ENCODE measurements around the gene SCYL3. TPM values are rescaled to one million over a fixed set of nuclear protein-coding genes. Genes with fewer than 3 reads are reported as not detected.

The SCYL3 gene
- total and polyA plus RNA-seq, 2 experiments from 2014 or later = 2.2 to 6.8 TPM

GRCh38 chr1:169879034-169879840 is 14.5 kb downstream of the SCYL3 start:
- H3K36me3 Mint-ChIP-seq (ENCODE audit: low read depth) = peaks cover 41% of the 10 kb centered on the region
- Histone ChIP-seq H4K20me1 (replicated peaks; ENCODE audit: insufficient read depth) (no peaks in the 10 kb centered on the region), H3K79me2 (replicated peaks; ENCODE audit: insufficient read depth) (0 out of 2 replicates have a peak, but pooled peaks cover 4% of the 10 kb centered on the region), H3K4me3 (no peak overlapping the region), H2AFZ (no peak overlapping the region), H3K27ac (ENCODE audit: low read depth) (no peak overlapping the region), H3K4me1 (ENCODE audit: insufficient read depth) (no peaks in the 10 kb centered on the region), H3K36me3 (ENCODE audit: insufficient read depth) (peaks cover 5% of the 10 kb centered on the region; the same call in 1 of the 2 replicates), H3K4me2 (no peak overlapping the region), H3K9me2 (ENCODE audit: insufficient read depth) (no peaks in the 10 kb centered on the region), H3K27me3 (ENCODE audit: insufficient read depth) (no peaks in the 10 kb centered on the region), H3F3A (replicated peaks; ENCODE audit: low read depth) (no peaks in the 10 kb centered on the region)
- DNase-seq (ENCODE audit: low spot score) (no peak), ATAC-seq (no peak)
- no peak overlapping the region for H3K4me3 Mint-ChIP-seq
- no peaks in the 10 kb centered on the region for H3K4me1 Mint-ChIP-seq
- H3K27me3 Mint-ChIP-seq (ENCODE audit: insufficient read depth, low read depth, poor library complexity) = peaks cover 1% of the 10 kb centered on the region
- H3K27ac Mint-ChIP-seq = no peak overlapping the region
- H3K9me3 Mint-ChIP-seq = no peaks in the 10 kb centered on the region
- TF ChIP-seq EZH2phosphoT487 (IDR thresholded peaks at IDR 0.05; ENCODE audit: unreplicated experiment) (no peak), CTCF (conservative IDR thresholded peaks at IDR 0.05; ENCODE audit: low read depth in 2 of 2) (no peak), NANOG (IDR thresholded peaks at IDR 0.05; ENCODE audit: borderline replicate concordance) (no peak), ZNF331 (CRISPR knock-in tag; IDR thresholded peaks at IDR 0.05; ENCODE audit: low read depth) (no peak), POLR2AphosphoS5 (IDR thresholded peaks at IDR 0.05; ENCODE audit: low read depth) (no peak), CREB1 (CRISPR knock-in tag; IDR thresholded peaks at IDR 0.05; ENCODE audit: low read depth) (no peak), ZNF114 (CRISPR knock-in tag; IDR thresholded peaks at IDR 0.05) (no peak)
- TF ChIP-seq, protein P1, sequence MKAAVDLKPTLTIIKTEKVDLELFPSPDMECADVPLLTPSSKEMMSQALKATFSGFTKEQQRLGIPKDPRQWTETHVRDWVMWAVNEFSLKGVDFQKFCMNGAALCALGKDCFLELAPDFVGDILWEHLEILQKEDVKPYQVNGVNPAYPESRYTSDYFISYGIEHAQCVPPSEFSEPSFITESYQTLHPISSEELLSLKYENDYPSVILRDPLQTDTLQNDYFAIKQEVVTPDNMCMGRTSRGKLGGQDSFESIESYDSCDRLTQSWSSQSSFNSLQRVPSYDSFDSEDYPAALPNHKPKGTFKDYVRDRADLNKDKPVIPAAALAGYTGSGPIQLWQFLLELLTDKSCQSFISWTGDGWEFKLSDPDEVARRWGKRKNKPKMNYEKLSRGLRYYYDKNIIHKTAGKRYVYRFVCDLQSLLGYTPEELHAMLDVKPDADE (IDR thresholded peaks at IDR 0.05) = no peak

DNA sequence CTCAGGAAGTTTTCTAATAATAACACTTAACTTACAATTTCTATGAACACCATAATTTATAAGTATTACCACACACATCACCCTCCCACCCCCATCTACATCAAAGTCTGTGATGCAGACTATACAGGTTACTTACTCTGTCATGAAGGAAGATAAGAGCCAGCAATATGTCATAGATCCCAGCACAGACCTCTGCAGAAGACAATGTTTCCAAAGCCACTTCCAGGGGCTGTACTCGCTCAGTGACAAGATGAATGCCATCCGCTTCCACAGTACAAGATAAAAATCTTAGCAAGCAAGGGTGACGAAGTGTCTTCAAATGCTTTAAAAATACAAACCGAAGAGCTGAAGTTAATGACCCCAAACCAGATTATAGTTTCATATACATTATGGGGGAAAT is 15.2 kb downstream of the SCYL3 start:
- Mint-ChIP-seq H3K4me1 (no peaks in the 10 kb centered on the region), H3K36me3 (ENCODE audit: low read depth) (peaks cover 48% of the 10 kb centered on the region), H3K9me3 (no peaks in the 10 kb centered on the region), H3K4me3 (no peak overlapping the region), H3K27ac (no peak overlapping the region), H3K27me3 (ENCODE audit: insufficient read depth, low read depth, poor library complexity) (peaks cover 1% of the 10 kb centered on the region)
- Histone ChIP-seq H3F3A (replicated peaks; ENCODE audit: low read depth) (no peaks in the 10 kb centered on the region), H3K27me3 (ENCODE audit: insufficient read depth) (no peaks in the 10 kb centered on the region), H3K4me1 (ENCODE audit: insufficient read depth) (no peaks in the 10 kb centered on the region), H3K4me2 (no peak overlapping the region), H2AFZ (no peak overlapping the region), H3K4me3 (no peak overlapping the region), H3K27ac (ENCODE audit: low read depth) (no peak overlapping the region), H3K9me2 (ENCODE audit: insufficient read depth) (no peaks in the 10 kb centered on the region), H3K36me3 (ENCODE audit: insufficient read depth) (peaks cover 12% of the 10 kb centered on the region; the same call in 1 of the 2 replicates), H3K79me2 (replicated peaks; ENCODE audit: insufficient read depth) (0 out of 2 replicates have a peak, but pooled peaks cover 4% of the 10 kb centered on the region), H4K20me1 (replicated peaks; ENCODE audit: insufficient read depth) (no peaks in the 10 kb centered on the region)
- no peak for TF ChIP-seq ZNF331 (CRISPR knock-in tag; IDR thresholded peaks at IDR 0.05; ENCODE audit: low read depth)
- TF ChIP-seq EZH2phosphoT487 (IDR thresholded peaks at IDR 0.05; ENCODE audit: unreplicated experiment) = no peak
- no peak for TF ChIP-seq CREB1 (CRISPR knock-in tag; IDR thresholded peaks at IDR 0.05; ENCODE audit: low read depth)
- no peak for TF ChIP-seq REST (IDR thresholded peaks at IDR 0.05; ENCODE audit: unreplicated experiment)
- ATAC-seq (no peak), DNase-seq (ENCODE audit: low spot score) (no peak)
